Kidney epithelial cell (primary cell): ENCODE results near the gene INPP5J. TPM values are rescaled to one million over a fixed set of nuclear protein-coding genes. Genes with fewer than 3 reads are reported as not detected.

ENCODE experiments used
- DNase-seq: peaks from one replicate; pipeline ENCODE4 v3.0.0-alpha.2; 2010; ENCODE audit warnings: low read depth
- H3K27me3 ChIP-seq: 2 replicates; pipeline ENCODE4 v1.6.0; 2011; ENCODE audit warnings: low read length; ENCODE audit not compliant: control insufficient read depth, insufficient read depth
- H3K36me3 ChIP-seq: 2 replicates; pipeline ENCODE4 v1.5.1; 2011; ENCODE audit warnings: low read length; ENCODE audit not compliant: control insufficient read depth, insufficient read depth
- H3K4me3 ChIP-seq: 2 replicates; pipeline ENCODE4 v1.5.1; 2011; ENCODE audit warnings: low read depth, mild to moderate bottlenecking, control low read depth, low read length
- total RNA-seq: library from RNA; depleted of rRNA; stranded (reverse); fragments of >200 nt; gene quantifications from 2 replicates; pipeline ENCODE4 v1.2.3, GENCODE V29; 2015
- TF ChIP-seq, protein P1 (sequence below): IDR thresholded peaks from 2 replicates; pipeline ENCODE4 v1.5.1; 2011; ENCODE audit warnings: mild to moderate bottlenecking, moderate library complexity, low read length, control low read depth, inconsistent platforms; ENCODE audit not compliant: insufficient read depth, poor library complexity, severe bottlenecking

Gene INPP5J
- total RNA-seq, 1 donor from 2014 or later = 5.6 TPM

DNA sequence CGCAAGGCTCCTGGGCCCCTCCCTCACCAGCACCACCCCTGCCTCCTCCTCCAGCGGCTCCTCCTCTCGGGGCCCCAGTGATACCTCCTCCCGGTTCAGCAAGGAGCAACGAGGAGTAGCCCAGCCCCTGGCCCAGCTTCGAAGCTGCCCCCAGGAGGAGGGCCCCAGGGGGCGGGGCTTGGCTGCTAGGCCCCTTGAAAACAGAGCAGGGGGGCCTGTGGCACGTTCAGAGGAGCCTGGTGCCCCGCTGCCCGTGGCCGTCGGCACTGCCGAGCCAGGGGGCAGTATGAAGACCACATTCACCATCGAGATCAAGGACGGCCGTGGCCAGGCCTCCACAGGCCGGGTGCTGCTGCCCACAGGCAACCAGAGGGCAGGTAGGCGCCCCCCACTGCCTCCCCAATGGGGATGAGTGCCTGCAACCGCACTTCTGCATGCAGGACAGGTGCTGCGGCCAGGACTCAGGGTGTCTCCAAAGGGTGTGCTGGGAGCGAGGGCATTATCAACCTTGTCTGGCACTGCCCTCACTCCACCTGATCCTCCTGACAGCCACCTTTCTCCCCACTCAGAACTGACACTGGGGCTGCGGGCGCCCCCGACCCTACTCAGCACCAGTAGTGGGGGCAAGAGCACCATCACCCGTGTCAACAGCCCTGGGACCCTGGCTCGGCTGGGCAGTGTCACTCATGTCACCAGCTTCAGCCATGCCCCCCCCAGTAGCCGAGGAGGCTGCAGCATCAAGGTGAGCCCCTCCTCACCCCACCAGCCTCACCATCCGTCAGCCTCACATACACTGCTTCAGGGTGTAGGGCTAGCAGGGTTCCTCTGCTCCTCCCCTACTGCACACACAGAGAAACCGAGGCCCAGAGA lies 31.4 kb upstream of the INPP5J start:
- no peaks in the 10 kb centered on the region for H3K27me3 ChIP-seq
- peaks cover 16% of the 10 kb centered on the region for H3K36me3 ChIP-seq
- DNase-seq = no peak
- H3K4me3 ChIP-seq = no peak overlapping the region
- TF ChIP-seq, protein P1, sequence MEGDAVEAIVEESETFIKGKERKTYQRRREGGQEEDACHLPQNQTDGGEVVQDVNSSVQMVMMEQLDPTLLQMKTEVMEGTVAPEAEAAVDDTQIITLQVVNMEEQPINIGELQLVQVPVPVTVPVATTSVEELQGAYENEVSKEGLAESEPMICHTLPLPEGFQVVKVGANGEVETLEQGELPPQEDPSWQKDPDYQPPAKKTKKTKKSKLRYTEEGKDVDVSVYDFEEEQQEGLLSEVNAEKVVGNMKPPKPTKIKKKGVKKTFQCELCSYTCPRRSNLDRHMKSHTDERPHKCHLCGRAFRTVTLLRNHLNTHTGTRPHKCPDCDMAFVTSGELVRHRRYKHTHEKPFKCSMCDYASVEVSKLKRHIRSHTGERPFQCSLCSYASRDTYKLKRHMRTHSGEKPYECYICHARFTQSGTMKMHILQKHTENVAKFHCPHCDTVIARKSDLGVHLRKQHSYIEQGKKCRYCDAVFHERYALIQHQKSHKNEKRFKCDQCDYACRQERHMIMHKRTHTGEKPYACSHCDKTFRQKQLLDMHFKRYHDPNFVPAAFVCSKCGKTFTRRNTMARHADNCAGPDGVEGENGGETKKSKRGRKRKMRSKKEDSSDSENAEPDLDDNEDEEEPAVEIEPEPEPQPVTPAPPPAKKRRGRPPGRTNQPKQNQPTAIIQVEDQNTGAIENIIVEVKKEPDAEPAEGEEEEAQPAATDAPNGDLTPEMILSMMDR = no peak

DNA sequence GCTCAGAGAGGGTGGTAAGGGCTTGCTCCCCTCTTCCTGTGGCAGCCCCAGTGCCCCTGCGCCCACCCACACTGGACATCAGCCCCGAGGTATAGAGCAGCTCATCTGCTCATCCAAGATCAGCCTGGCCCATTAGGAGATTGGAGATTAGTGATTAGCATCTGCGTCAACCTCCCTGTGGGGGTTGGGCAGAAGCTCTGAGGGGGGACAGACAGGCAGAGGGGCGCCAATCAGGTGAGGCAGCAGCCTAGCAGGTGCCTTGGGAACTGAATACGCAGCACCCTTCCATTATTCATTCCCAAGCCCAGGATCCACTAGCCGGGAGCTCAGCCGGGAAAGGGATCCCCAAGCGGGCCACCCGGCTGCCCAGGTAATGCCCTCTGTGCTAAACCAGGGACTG lies 30.6 kb upstream of the INPP5J start:
- TF ChIP-seq, protein P1 = no peak
- Histone ChIP-seq H3K27me3 (no peaks in the 10 kb centered on the region), H3K4me3 (no peak overlapping the region), H3K36me3 (peaks cover 21% of the 10 kb centered on the region)
- no peak for DNase-seq

DNA sequence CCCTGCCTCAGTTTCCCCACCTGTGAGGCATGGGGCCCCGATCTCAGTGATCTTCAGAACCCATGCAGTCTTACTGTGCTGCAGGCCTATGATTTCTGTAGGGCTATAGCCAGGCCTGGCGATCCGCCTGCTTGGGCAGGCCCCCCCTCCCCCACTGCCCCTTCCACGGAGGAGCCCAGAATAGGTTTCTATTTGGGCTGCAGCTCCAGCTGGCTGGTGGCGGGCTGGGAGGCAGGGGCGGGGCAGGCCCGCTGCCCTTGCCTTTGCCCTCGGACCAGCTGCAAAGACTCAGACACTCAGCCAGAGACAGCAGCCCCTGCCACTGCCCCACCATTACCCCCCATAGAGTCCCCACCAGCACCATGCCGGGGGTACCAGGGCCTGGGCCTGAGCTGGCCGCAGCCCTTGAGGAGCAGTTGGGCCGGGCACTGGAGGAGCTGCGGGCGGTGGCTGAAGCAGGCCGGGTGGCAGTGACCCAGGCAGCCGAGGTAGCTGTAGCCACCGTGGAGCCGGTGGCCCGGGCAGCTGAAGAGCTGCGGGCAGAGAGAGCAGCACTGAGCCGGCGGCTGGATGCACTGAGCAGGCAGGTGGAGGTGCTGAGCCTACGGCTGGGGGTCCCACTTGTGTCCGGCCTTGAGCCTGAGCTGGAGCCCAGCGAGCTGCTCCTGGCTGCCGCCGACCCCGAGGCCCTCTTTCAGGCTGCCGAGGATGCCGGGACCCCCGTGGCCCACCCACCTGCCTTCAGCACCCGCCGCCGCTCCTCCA lies 29.5 kb upstream of the INPP5J start:
- H3K36me3 ChIP-seq = peaks cover 23% of the 10 kb centered on the region
- no peaks in the 10 kb centered on the region for H3K27me3 ChIP-seq
- TF ChIP-seq, protein P1 = no peak
- H3K4me3 ChIP-seq = no peak overlapping the region
- no peak for DNase-seq

DNA sequence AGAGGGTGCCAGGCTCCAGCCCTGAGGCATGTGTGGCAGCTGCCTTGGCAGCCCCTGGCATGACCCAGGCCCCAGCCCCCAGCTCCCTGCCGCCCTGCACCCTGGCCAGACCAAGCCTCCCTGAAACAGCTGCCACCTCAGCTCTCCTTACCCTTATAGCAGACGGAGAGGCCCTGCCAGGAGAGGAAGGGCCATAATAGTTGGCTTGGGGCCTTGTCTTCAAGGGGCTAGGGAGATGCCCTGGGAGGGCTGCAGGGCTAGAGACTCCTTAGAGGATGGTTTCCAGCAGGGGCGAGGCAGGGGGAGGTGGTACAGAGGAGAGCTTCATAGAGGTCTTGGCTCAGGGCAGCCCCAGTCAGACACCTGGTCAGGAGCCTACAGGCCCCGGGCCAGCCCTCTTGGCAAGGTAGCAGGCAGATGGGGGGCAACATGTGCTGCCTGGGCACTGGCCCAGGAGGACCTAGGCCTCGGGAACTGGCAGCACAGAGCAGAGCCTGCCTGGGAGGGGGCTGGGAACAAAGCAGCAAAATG lies 28.7 kb upstream of the INPP5J start:
- Histone ChIP-seq H3K27me3 (no peaks in the 10 kb centered on the region), H3K36me3 (peaks cover 21% of the 10 kb centered on the region), H3K4me3 (no peak overlapping the region)
- TF ChIP-seq, protein P1 = no peak
- DNase-seq = no peak

DNA sequence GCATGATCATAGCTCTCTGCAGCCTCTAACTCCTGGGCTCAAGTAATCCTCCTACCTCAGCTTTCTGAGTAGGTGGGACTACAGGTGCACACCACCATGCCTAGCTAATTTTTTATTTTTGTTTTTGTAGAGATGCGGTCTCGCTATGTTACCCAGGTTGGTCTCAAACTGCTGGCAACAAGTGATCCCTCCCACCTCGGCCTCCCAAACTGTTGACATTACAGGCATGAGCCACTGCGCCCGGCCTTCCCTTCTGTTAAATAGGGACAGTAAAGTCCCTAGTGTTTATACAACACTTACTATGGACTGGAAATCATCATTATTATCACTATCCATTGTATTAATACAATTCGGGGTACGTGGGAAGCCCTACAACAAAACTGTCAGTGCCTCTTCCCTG lies 28.0 kb upstream of the INPP5J start:
- Histone ChIP-seq H3K4me3 (no peak overlapping the region), H3K27me3 (no peaks in the 10 kb centered on the region), H3K36me3 (peaks cover 19% of the 10 kb centered on the region)
- no peak for DNase-seq
- TF ChIP-seq, protein P1 = no peak
